GM12878 (cell line): Measurements from ENCODE around the gene BIRC6. TPM values are rescaled to one million over a fixed set of nuclear protein-coding genes. Genes with fewer than 3 reads are reported as not detected.

Experiments
- ATAC-seq: fragments of 200-7000 bp; cut with Tn5 transposase; 3 replicates; pipeline ENCODE4 v1.9.1; 2020; ENCODE audit warnings: mild to moderate bottlenecking, moderate library complexity
- BruUV-seq: library from RNA; stranded (reverse); fragments of 400-500 nt; replicated peaks from 2 replicates; lab custom pipeline; 2021; lab: Mats Ljungman, UMichigan
- CTCF ChIA-PET: fragments of 300-600 bp; sonication (Branson Sonifier 250); formaldehyde crosslinking; extraction: SDS; loops from one replicate; lab custom pipeline; 2021; ENCODE audit warnings: inconsistent platforms; lab: Yijun Ruan, JAX
- POLR2A ChIA-PET: fragments of 350-600 bp; formaldehyde crosslinking; extraction: SDS; loops from one replicate; lab custom pipeline; 2021; ENCODE audit warnings: inconsistent platforms; lab: Charles Lee
- RAD21 ChIA-PET: fragments of 300-600 bp; sonication (Branson Sonifier 250); formaldehyde crosslinking; loops from one replicate; lab custom pipeline; 2023; ENCODE audit warnings: antibody characterized with exemption; ENCODE audit not compliant: unreplicated experiment; lab: Charles Lee
- SMC1A ChIA-PET: fragments of 300-600 bp; sonication (Branson Sonifier 250); formaldehyde crosslinking; loops from one replicate; lab custom pipeline; 2023; ENCODE audit not compliant: unreplicated experiment, uncharacterized antibody; lab: Charles Lee
- DNase-seq: peaks from one replicate; pipeline ENCODE4 v3.0.0-alpha.2; 2011; ENCODE audit warnings: low read depth, low spot score
- FAIRE-seq: peaks from 3 replicates; lab custom pipeline; 2011; peaks lifted over from hg19 to GRCh38; lab: Jason Lieb, UNC
- H2AFZ ChIP-seq: 2 replicates; pipeline ENCODE4 v1.6.0; 2011; ENCODE audit warnings: low read depth, low read length, control low read depth; ENCODE audit not compliant: control insufficient read depth
- H3K27ac ChIP-seq: 2 replicates; pipeline ENCODE4 v1.5.1; 2011; ENCODE audit warnings: control low read depth; ENCODE audit not compliant: control insufficient read depth, insufficient read depth
- H3K27me3 ChIP-seq, 2 experiments: replicated peaks in 1 of 2; 2 replicates each; pipeline versions ENCODE4 v1.6.0 to v1.6.1; 2011; ENCODE audit warnings: low read length in 1 of 2; ENCODE audit not compliant: control insufficient read depth in 2 of 2, insufficient read depth in 2 of 2
- H3K36me3 ChIP-seq, 2 experiments: 2 replicates each; pipeline ENCODE4 v1.5.1; 2011; ENCODE audit warnings: low read length in 1 of 2; ENCODE audit not compliant: control insufficient read depth in 2 of 2, insufficient read depth in 2 of 2
- H3K4me1 ChIP-seq: 2 replicates; pipeline ENCODE4 v1.6.1; 2011; ENCODE audit warnings: mild to moderate bottlenecking, low read length, moderate library complexity, mixed read lengths; ENCODE audit not compliant: control insufficient read depth, insufficient read depth
- H3K4me2 ChIP-seq: 2 replicates; pipeline ENCODE4 v1.6.0; 2011; ENCODE audit warnings: control low read depth; ENCODE audit not compliant: control insufficient read depth, insufficient read depth
- H3K4me3 ChIP-seq: fragments of 200-600 bp; sonication (generic); 2 replicates; pipeline ENCODE4 v1.5.1; 2016
- H3K79me2 ChIP-seq: 2 replicates; pipeline ENCODE4 v1.6.0; 2011; ENCODE audit warnings: low read length; ENCODE audit not compliant: control insufficient read depth, insufficient read depth
- H3K9ac ChIP-seq: 2 replicates; pipeline ENCODE4 v1.8.0; 2011; ENCODE audit warnings: low read length, control low read depth, mixed read lengths; ENCODE audit not compliant: control insufficient read depth, insufficient read depth
- H3K9me3 ChIP-seq: replicated peaks from 3 replicates; pipeline ENCODE4 v1.5.1; 2011; ENCODE audit warnings: mild to moderate bottlenecking, low read length; ENCODE audit not compliant: control insufficient read depth, insufficient read depth
- H4K20me1 ChIP-seq: 2 replicates; pipeline ENCODE4 v1.6.0; 2011; ENCODE audit not compliant: control insufficient read depth, insufficient read depth
- CBX3 ChIP-seq: fragments of 200-600 bp; sonication (generic); IDR thresholded peaks from 2 replicates; pipeline ENCODE4 v1.6.1; 2016; ENCODE audit warnings: low read depth, borderline replicate concordance
- EGR1 ChIP-seq, 2 experiments: IDR thresholded peaks; 1 replicate in 1 of 2; 2 replicates in 1 of 2; pipeline ENCODE4 v1.6.1; 2011 to 2012; ENCODE audit warnings: low read depth in 2 of 2, low read length in 2 of 2, borderline replicate concordance in 1 of 2, mild to moderate bottlenecking in 1 of 2, moderate library complexity in 1 of 2
- MXI1 ChIP-seq: fragments of 150-350 bp; IDR thresholded peaks from 2 replicates; pipeline ENCODE4 v1.6.1; 2011; ENCODE audit warnings: low read depth, mild to moderate bottlenecking, inconsistent platforms, low read length, improper control_type of control experiment
- NBN ChIP-seq: fragments of 450-650 bp; IDR thresholded peaks from 2 replicates; pipeline ENCODE4 v1.6.1; 2016
- NFYB ChIP-seq: IDR thresholded peaks from 2 replicates; pipeline ENCODE4 v1.6.1; 2011; ENCODE audit warnings: low read depth, mild to moderate bottlenecking, low read length, improper control_type of control experiment, moderate library complexity; ENCODE audit not compliant: insufficient read depth
- POLR2AphosphoS5 ChIP-seq: IDR thresholded peaks from 2 replicates; pipeline ENCODE4 v1.6.1; 2011; ENCODE audit warnings: mild to moderate bottlenecking, low read length, inconsistent platforms
- RUNX3 ChIP-seq: IDR thresholded peaks from 2 replicates; pipeline ENCODE4 v1.6.1; 2012; ENCODE audit warnings: low read length, inconsistent platforms
- STAT1 ChIP-seq: fragments of 450-650 bp; conservative IDR thresholded peaks from 2 replicates; pipeline ENCODE4 v1.6.1; 2014; ENCODE audit warnings: antibody characterized with exemption, mild to moderate bottlenecking
- WRNIP1 ChIP-seq: IDR thresholded peaks from 2 replicates; pipeline ENCODE4 v1.6.1; 2011; ENCODE audit warnings: low read depth, low read length, improper control_type of control experiment, borderline replicate concordance
- WGBS: methylation state at CpG from one replicate; pipeline ENCODE4 v1.1.6; 2016; ENCODE audit warnings: low lambda C conversion rate; ENCODE audit not compliant: insufficient replicate concordance, insufficient coverage; ENCODE audit errors: missing lambda C conversion rate; 5-methylcytosine and 5-hydroxymethylcytosine counted together
- in situ Hi-C: fragments of 300-500 bp; cut with MboI; formaldehyde crosslinking; loops from 9 replicates; pipeline ENCODE4 v1.14.3; 2018; ENCODE audit warnings: mixed read lengths
- intact Hi-C: fragments of 100-400 bp; cut with micrococcal nuclease; formaldehyde crosslinking; loops from one replicate; pipeline ENCODE4 v1.14.2; 2022; ENCODE audit not compliant: unreplicated experiment
- polyA plus RNA-seq, 11 experiments: library from polyadenylated mRNA; depleted of rRNA in 4 of 11; unstranded in 6 of 11; stranded (reverse) in 5 of 11; fragments of >200 nt; fragmentation: Nextera tagmentation in 4 of 11; fragmentation: Illumina TruSeq in 1 of 11; extraction: Ambion mirVana in 4 of 11; extraction: Trizol in 1 of 11; gene quantifications; 1 replicate in 1 of 11; 2 replicates in 10 of 11; pipeline versions ENCODE4 v1.2.1 to v1.2.3, GENCODE V29; 2011 to 2016; ENCODE audit warnings: inconsistent platforms in 2 of 11, missing spikeins in 2 of 11, low read depth in 1 of 11
- total RNA-seq, 4 experiments: library from RNA; depleted of rRNA in 3 of 4; stranded (reverse); fragments of >200 nt in 3 of 4; fragmentation: Illumina TruSeq in 1 of 4; extraction: Trizol in 1 of 4; gene quantifications; 2 replicates each; pipeline versions ENCODE4 v1.2.1 to v1.2.3, GENCODE V29; 2013 to 2021
- TF ChIP-seq, protein P1 (sequence below): IDR thresholded peaks from 2 replicates; pipeline ENCODE4 v1.6.1; 2012; ENCODE audit warnings: improper control_type of control experiment, low read depth, low read length; ENCODE audit not compliant: insufficient replicate concordance
- TF ChIP-seq, protein P2 (sequence below): fragments of 450-650 bp; IDR thresholded peaks from 2 replicates; pipeline ENCODE4 v1.6.1; 2017; ENCODE audit warnings: mild to moderate bottlenecking, low read depth, inconsistent platforms; ENCODE audit not compliant: poor library complexity, severe bottlenecking
- TF ChIP-seq, protein P3 (sequence below): fragments of 450-650 bp; IDR thresholded peaks from 2 replicates; pipeline ENCODE4 v1.6.1; 2017; ENCODE audit warnings: mild to moderate bottlenecking, moderate library complexity

BIRC6 gene
- total and polyA plus RNA-seq, 10 of the 15 experiments (the other 5 are each of a cell fraction or from before 2014, with no cell fraction given) = 18.8 to 118 (median 55.0) TPM

DNA sequence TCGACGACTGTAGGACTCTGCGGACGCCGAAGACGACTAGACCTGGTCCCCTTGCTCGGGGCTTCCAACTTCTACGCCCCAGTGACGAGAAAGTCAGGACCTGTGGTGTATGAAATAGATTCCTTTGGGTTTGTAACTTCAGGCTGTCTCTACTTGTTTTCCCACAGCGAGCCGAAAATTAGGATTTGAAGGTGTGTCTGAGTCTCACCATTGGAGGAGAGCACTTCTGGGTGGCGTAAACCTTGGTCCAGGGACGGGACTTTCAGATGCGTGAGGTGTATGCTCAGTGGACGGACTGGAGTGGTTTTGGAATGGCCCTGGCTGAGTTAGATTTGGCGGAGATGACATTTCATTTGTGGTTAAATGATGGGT, 1.3 kb downstream of the BIRC6 start:
- TSS peak; percentile 65 for BruUV-seq
- Histone ChIP-seq H3K4me2 (peak overlapping the region; percentile 81), H3K4me1 (peaks cover 4% of the 10 kb centered on the region), H3K4me3 (peak overlapping the region; percentile 88), H3K9me3 (no peaks in the 10 kb centered on the region; the same call in 2 of the 3 replicates), H3K27me3 (no peaks in the 10 kb centered on the region), H3K27ac (peak overlapping the region; percentile 91), H3K9ac (peak overlapping the region; percentile 88), H3K36me3 (no peaks in the 10 kb centered on the region), H2AFZ (peak overlapping the region; percentile 61), H3K79me2 (peaks cover 67% of the 10 kb centered on the region), H4K20me1 (no peaks in the 10 kb centered on the region; the same call in 1 of the 2 replicates)
- in situ Hi-C loops = no loop called here
- SMC1A ChIA-PET = no interaction called here
- CTCF ChIA-PET = no interaction called here
- RAD21 ChIA-PET = no interaction called here
- intact Hi-C loops = loop anchor here (5.0 kb wide), 2 partner anchors 81 to 191 kb away; partner anchors contain the start of genes SLC30A6 and YIPF4
- POLR2A ChIA-PET = interaction anchor here (0.5 kb wide), 1 partner anchor 97 kb away, joined by 4 read pairs; no protein-coding TSS in a partner anchor
- DNase-seq (no peak), ATAC-seq (no peak), FAIRE-seq (no peak)
- 2% methylated on average over 16 of the region's 16 CpGs for WGBS
- TF ChIP-seq POLR2AphosphoS5 (peak; percentile 31; the same call in 1 of the 2 replicates), STAT1 (no peak), EGR1 (IDR thresholded peaks at IDR 0.05; ENCODE audit: borderline replicate concordance in 1 of 2, low read depth in 2 of 2, low read length in 2 of 2) (no peak), WRNIP1 (0 out of 2 replicates have a peak, but pooled peaks have one; percentile 69), CBX3 (no peak), NFYB (0 out of 2 replicates have a peak, but pooled peaks have one; percentile 21), RUNX3 (0 out of 2 replicates have a peak, but pooled peaks have one; percentile 33), NBN (0 out of 2 replicates have a peak, but pooled peaks have one; percentile 15), MXI1 (0 out of 2 replicates have a peak, but pooled peaks have one; percentile 4)
- TF ChIP-seq, protein P1, sequence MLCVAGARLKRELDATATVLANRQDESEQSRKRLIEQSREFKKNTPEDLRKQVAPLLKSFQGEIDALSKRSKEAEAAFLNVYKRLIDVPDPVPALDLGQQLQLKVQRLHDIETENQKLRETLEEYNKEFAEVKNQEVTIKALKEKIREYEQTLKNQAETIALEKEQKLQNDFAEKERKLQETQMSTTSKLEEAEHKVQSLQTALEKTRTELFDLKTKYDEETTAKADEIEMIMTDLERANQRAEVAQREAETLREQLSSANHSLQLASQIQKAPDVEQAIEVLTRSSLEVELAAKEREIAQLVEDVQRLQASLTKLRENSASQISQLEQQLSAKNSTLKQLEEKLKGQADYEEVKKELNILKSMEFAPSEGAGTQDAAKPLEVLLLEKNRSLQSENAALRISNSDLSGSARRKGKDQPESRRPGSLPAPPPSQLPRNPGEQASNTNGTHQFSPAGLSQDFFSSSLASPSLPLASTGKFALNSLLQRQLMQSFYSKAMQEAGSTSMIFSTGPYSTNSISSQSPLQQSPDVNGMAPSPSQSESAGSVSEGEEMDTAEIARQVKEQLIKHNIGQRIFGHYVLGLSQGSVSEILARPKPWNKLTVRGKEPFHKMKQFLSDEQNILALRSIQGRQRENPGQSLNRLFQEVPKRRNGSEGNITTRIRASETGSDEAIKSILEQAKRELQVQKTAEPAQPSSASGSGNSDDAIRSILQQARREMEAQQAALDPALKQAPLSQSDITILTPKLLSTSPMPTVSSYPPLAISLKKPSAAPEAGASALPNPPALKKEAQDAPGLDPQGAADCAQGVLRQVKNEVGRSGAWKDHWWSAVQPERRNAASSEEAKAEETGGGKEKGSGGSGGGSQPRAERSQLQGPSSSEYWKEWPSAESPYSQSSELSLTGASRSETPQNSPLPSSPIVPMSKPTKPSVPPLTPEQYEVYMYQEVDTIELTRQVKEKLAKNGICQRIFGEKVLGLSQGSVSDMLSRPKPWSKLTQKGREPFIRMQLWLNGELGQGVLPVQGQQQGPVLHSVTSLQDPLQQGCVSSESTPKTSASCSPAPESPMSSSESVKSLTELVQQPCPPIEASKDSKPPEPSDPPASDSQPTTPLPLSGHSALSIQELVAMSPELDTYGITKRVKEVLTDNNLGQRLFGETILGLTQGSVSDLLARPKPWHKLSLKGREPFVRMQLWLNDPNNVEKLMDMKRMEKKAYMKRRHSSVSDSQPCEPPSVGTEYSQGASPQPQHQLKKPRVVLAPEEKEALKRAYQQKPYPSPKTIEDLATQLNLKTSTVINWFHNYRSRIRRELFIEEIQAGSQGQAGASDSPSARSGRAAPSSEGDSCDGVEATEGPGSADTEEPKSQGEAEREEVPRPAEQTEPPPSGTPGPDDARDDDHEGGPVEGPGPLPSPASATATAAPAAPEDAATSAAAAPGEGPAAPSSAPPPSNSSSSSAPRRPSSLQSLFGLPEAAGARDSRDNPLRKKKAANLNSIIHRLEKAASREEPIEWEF = no peak
- TF ChIP-seq, protein P2, sequence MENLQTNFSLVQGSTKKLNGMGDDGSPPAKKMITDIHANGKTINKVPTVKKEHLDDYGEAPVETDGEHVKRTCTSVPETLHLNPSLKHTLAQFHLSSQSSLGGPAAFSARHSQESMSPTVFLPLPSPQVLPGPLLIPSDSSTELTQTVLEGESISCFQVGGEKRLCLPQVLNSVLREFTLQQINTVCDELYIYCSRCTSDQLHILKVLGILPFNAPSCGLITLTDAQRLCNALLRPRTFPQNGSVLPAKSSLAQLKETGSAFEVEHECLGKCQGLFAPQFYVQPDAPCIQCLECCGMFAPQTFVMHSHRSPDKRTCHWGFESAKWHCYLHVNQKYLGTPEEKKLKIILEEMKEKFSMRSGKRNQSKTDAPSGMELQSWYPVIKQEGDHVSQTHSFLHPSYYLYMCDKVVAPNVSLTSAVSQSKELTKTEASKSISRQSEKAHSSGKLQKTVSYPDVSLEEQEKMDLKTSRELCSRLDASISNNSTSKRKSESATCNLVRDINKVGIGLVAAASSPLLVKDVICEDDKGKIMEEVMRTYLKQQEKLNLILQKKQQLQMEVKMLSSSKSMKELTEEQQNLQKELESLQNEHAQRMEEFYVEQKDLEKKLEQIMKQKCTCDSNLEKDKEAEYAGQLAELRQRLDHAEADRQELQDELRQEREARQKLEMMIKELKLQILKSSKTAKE = no peak
- TF ChIP-seq, protein P3, sequence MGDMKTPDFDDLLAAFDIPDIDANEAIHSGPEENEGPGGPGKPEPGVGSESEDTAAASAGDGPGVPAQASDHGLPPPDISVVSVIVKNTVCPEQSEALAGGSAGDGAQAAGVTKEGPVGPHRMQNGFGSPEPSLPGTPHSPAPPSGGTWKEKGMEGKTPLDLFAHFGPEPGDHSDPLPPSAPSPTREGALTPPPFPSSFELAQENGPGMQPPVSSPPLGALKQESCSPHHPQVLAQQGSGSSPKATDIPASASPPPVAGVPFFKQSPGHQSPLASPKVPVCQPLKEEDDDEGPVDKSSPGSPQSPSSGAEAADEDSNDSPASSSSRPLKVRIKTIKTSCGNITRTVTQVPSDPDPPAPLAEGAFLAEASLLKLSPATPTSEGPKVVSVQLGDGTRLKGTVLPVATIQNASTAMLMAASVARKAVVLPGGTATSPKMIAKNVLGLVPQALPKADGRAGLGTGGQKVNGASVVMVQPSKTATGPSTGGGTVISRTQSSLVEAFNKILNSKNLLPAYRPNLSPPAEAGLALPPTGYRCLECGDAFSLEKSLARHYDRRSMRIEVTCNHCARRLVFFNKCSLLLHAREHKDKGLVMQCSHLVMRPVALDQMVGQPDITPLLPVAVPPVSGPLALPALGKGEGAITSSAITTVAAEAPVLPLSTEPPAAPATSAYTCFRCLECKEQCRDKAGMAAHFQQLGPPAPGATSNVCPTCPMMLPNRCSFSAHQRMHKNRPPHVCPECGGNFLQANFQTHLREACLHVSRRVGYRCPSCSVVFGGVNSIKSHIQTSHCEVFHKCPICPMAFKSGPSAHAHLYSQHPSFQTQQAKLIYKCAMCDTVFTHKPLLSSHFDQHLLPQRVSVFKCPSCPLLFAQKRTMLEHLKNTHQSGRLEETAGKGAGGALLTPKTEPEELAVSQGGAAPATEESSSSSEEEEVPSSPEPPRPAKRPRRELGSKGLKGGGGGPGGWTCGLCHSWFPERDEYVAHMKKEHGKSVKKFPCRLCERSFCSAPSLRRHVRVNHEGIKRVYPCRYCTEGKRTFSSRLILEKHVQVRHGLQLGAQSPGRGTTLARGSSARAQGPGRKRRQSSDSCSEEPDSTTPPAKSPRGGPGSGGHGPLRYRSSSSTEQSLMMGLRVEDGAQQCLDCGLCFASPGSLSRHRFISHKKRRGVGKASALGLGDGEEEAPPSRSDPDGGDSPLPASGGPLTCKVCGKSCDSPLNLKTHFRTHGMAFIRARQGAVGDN = no peak
